Heart left ventricle (tissue), 13 donors: ENCODE measurements around the gene HOMER1.

Source experiments
- POLR2A ChIP-seq, 2 donors: fragments of 450-650 bp; IDR thresholded peaks; one replicate each; pipeline ENCODE4 v1.6.1; 2017; ENCODE audit warnings: antibody characterized with exemption in 2 of 2, mild to moderate bottlenecking in 2 of 2, moderate library complexity in 2 of 2
- TF ChIP-seq, protein P1 (sequence below), 12 donors: fragments of 200-600 bp; sonication (generic) in 4 of 12; IDR thresholded peaks; one replicate each; pipeline versions ENCODE4 v1.5.0 to v1.8.0; 2018 to 2022; ENCODE audit warnings: antibody characterized with exemption in 12 of 12, mild to moderate bottlenecking in 5 of 12
- donor health status: ischemic (EF 13 %, LVEDD 7.1; RV severe dilation, severe dysfunction).
- donor health status: DM: no; HTN: yes; CAD: no.
- donor health status: DM: no; HTN: no; CAD: no.
- donor health status: ischemic (EF 25% LVEDD 6.9; RV normal size, moderate dysfunction).
- donor health status: ischemic (EF 25% LVEDD 5.7; RV mildly dilated, moderate dysfunction).
- donor health status: ischemic (EF 35%, LVEDD 5.7; RV mildly dilated, moderate dysfunction).
- donor health status: nonischemic (EF 11% LVEDD 7.7; RV severe dilation, severe dysfunction).
- donor health status: DM: yes; HTN: yes; CAD: no.
- donor health status: PGD.
- donor health status: ischemic (EF 29% LVEDD 5.4; RV normal size, mild dysfunction).
- donor health status: nonischemic (EF 23%, LVEDD 6.1; RV moderate dilation, normal function).

DNA sequence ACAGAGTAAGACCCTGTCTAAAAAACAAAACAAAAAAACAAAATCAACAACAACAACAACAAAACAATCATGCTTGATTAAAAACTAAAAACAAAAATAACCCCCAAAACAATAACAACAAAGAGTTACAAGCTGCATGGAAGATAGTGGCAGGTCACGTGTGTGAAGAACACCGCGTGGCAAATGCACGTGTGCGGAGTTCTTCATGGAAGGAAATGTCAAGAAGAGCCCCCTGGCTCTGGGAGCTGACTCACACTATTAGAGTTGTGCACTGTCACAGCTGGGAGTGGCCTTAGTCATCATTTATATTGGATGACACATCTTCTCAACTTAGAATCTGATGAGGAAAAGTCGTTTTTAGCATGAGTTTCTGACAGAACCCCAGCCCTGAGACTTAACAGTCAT lies 167.5 kb downstream of the HOMER1 start:
- TF ChIP-seq, protein P1, sequence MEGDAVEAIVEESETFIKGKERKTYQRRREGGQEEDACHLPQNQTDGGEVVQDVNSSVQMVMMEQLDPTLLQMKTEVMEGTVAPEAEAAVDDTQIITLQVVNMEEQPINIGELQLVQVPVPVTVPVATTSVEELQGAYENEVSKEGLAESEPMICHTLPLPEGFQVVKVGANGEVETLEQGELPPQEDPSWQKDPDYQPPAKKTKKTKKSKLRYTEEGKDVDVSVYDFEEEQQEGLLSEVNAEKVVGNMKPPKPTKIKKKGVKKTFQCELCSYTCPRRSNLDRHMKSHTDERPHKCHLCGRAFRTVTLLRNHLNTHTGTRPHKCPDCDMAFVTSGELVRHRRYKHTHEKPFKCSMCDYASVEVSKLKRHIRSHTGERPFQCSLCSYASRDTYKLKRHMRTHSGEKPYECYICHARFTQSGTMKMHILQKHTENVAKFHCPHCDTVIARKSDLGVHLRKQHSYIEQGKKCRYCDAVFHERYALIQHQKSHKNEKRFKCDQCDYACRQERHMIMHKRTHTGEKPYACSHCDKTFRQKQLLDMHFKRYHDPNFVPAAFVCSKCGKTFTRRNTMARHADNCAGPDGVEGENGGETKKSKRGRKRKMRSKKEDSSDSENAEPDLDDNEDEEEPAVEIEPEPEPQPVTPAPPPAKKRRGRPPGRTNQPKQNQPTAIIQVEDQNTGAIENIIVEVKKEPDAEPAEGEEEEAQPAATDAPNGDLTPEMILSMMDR (IDR thresholded peaks at IDR 0.05): no peak
- TF ChIP-seq POLR2A (IDR thresholded peaks at IDR 0.05): no peak
